Fibroblast of lung (primary cell): ENCODE data around the gene FAM90A26. TPM values are rescaled to one million over a fixed set of nuclear protein-coding genes. Genes with fewer than 3 reads are reported as not detected.
"Not testable (repeated sequence)": the region's sequence is repeated elsewhere in the genome, so short reads cannot be mapped to it uniquely, and the experiment has no call there.

ENCODE experiments used
- DNase-seq, 2 donors: peaks; one replicate each; pipeline versions ENCODE4 v3.0.0 to v3.0.0-alpha.2; 2010; ENCODE audit warnings: low read depth in 2 of 2
- H2AFZ ChIP-seq: 2 replicates; pipeline ENCODE4 v1.5.1; 2012; ENCODE audit warnings: low read length, control low read depth, inconsistent platforms
- H3K27ac ChIP-seq: 2 replicates; pipeline ENCODE4 v1.5.1; 2011; ENCODE audit warnings: low read length, control low read depth; ENCODE audit not compliant: insufficient read depth
- H3K27me3 ChIP-seq: 2 replicates; pipeline ENCODE4 v1.5.1; 2011; ENCODE audit warnings: mild to moderate bottlenecking, low read length; ENCODE audit not compliant: control insufficient read depth, insufficient read depth
- H3K36me3 ChIP-seq: 2 replicates; pipeline ENCODE4 v1.5.1; 2011; ENCODE audit warnings: low read length; ENCODE audit not compliant: control insufficient read depth, insufficient read depth
- H3K4me1 ChIP-seq: 2 replicates; pipeline ENCODE4 v1.5.1; 2011; ENCODE audit warnings: low read length; ENCODE audit not compliant: control insufficient read depth, insufficient read depth; ENCODE audit errors: extremely low read depth
- H3K4me2 ChIP-seq: 2 replicates; pipeline ENCODE4 v1.5.1; 2011; ENCODE audit warnings: low read length, control low read depth; ENCODE audit not compliant: insufficient read depth; ENCODE audit errors: extremely low read depth
- H3K4me3 ChIP-seq, 4 experiments: fragments of 200-600 bp in 1 of 4; sonication (generic) in 1 of 4; replicated peaks in 1 of 4; 2 replicates each; pipeline ENCODE4 v1.5.1; 2011 to 2016; ENCODE audit warnings: low read length in 4 of 4, low read depth in 3 of 4, mild to moderate bottlenecking in 3 of 4, control low read depth in 2 of 4, inconsistent platforms in 1 of 4, mixed read lengths in 1 of 4; ENCODE audit not compliant: insufficient read depth in 1 of 4; ENCODE audit errors: control extremely low read depth in 1 of 4
- H3K79me2 ChIP-seq: 2 replicates; pipeline ENCODE4 v1.5.1; 2012; ENCODE audit warnings: mild to moderate bottlenecking, low read length, inconsistent platforms; ENCODE audit not compliant: control insufficient read depth, insufficient read depth
- H3K9ac ChIP-seq: 2 replicates; pipeline ENCODE4 v1.5.1; 2011; ENCODE audit warnings: mild to moderate bottlenecking, low read length, control low read depth; ENCODE audit not compliant: insufficient read depth
- H3K9me3 ChIP-seq: 2 replicates; pipeline ENCODE4 v1.5.1; 2012; ENCODE audit warnings: low read depth, low read length; ENCODE audit not compliant: control insufficient read depth, insufficient read depth
- H4K20me1 ChIP-seq: 2 replicates; pipeline ENCODE4 v1.5.1; 2011; ENCODE audit warnings: low read length; ENCODE audit not compliant: control insufficient read depth, insufficient read depth; ENCODE audit errors: extremely low read depth
- polyA plus RNA-seq, 2 donors: library from polyadenylated mRNA; depleted of rRNA in 1 of 2; stranded (reverse) in 1 of 2; unstranded in 1 of 2; fragments of >200 nt; gene quantifications; 2 replicates each; pipeline ENCODE4 v1.2.1, GENCODE V29; 2011 to 2012; ENCODE audit warnings: missing spikeins in 1 of 2
- total RNA-seq: library from RNA; depleted of rRNA; stranded (reverse); fragments of >200 nt; gene quantifications from 2 replicates; pipeline ENCODE4 v1.2.1, GENCODE V29; 2014
- TF ChIP-seq, protein P1 (sequence below), 2 donors: IDR thresholded peaks in 1 of 2; conservative IDR thresholded peaks in 1 of 2; 1 replicate in 1 of 2; 2 replicates in 1 of 2; pipeline ENCODE4 v1.5.1; 2011 to 2012; ENCODE audit warnings: low read length in 2 of 2, control low read depth in 1 of 2, inconsistent platforms in 1 of 2, low read depth in 1 of 2, mild to moderate bottlenecking in 1 of 2

FAM90A26 gene
- total and polyA plus RNA-seq, 2 donors (not counting 1 experiment from before 2014, with no cell fraction given) = not detected

GRCh38 chr4:9148611-9149409 lies 21.4 kb upstream of the FAM90A26 start:
- H3K27ac ChIP-seq, H3K9me3 ChIP-seq, H2AFZ ChIP-seq, H3K4me3 ChIP-seq, H3K4me2 ChIP-seq, H3K27me3 ChIP-seq, H3K79me2 ChIP-seq, H3K36me3 ChIP-seq, H4K20me1 ChIP-seq, H3K4me1 ChIP-seq, H3K9ac ChIP-seq: not testable (repeated sequence)
- TF ChIP-seq, protein P1, sequence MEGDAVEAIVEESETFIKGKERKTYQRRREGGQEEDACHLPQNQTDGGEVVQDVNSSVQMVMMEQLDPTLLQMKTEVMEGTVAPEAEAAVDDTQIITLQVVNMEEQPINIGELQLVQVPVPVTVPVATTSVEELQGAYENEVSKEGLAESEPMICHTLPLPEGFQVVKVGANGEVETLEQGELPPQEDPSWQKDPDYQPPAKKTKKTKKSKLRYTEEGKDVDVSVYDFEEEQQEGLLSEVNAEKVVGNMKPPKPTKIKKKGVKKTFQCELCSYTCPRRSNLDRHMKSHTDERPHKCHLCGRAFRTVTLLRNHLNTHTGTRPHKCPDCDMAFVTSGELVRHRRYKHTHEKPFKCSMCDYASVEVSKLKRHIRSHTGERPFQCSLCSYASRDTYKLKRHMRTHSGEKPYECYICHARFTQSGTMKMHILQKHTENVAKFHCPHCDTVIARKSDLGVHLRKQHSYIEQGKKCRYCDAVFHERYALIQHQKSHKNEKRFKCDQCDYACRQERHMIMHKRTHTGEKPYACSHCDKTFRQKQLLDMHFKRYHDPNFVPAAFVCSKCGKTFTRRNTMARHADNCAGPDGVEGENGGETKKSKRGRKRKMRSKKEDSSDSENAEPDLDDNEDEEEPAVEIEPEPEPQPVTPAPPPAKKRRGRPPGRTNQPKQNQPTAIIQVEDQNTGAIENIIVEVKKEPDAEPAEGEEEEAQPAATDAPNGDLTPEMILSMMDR (conservative IDR thresholded peaks at IDR 0.05 in 1 of 2, IDR thresholded peaks at IDR 0.05 in 1 of 2; ENCODE audit: low read depth in 1 of 2, low read length in 2 of 2) = peak in 1 of 2 donors; percentile 35
- DNase-seq = peak; percentile 42 to 71

GRCh38 chr4:9151809-9152179 lies 18.4 kb upstream of the FAM90A26 start:
- not testable (repeated sequence) for H3K36me3 ChIP-seq, H3K79me2 ChIP-seq, H3K27me3 ChIP-seq, H3K4me1 ChIP-seq, H4K20me1 ChIP-seq, H3K9me3 ChIP-seq
- Histone ChIP-seq H3K4me3 (peak overlapping the region; percentile 48 to 92 (median 64)), H3K9ac (peak overlapping the region; percentile 50), H3K27ac (peak overlapping the region; percentile 75), H2AFZ (peak overlapping the region; percentile 30), H3K4me2 (peak overlapping the region; percentile 82)
- DNase-seq = peak; percentile 11 to 36

DNA sequence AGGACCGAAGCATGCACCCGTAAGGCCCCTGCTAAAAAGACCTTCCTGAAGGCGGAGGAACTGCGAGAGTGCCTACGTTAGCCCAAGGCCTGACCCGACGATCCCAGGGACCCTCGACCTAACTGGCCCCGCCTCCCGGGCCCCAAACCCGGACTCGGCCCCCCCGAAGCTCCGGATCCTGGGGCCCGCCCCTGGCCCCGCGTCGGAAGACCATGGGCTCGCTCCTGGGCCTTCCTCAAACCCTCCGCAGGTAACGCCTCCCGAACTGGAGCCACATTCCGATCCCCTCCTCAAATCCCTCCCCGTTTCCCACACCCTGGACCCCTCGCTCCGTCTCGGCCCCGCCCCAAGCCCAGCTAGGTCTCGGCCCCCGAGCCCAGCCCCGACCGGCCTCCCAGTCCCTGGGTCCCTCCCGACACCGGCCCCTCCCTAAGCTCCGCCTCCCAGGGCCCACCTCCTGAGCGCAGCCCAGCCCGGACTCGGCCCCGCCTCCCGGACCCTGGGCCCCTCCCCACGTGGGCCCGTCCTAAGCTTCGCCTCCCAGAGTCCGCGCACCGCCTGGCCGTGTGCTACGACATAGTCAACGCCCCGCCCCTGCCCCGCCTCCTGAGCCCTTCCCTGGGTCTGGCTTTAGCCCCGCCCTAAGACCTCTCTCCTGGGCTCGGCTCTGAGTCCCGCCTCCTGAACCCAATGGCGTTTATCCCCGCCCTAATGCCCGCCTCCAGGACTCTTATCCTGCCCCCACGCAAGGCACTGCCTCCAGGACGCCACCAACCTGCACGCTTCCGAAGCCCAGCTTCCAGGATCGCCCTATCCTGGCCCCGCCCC lies 17.8 kb upstream of the FAM90A26 start:
- Histone ChIP-seq H3K27ac (peak overlapping the region; percentile 75), H3K9ac (peak overlapping the region; percentile 78), H3K4me3 (peak overlapping the region; percentile 48 to 92 (median 64)), H2AFZ (peak overlapping the region; percentile 40)
- H4K20me1 ChIP-seq, H3K79me2 ChIP-seq, H3K4me2 ChIP-seq, H3K36me3 ChIP-seq, H3K4me1 ChIP-seq, H3K27me3 ChIP-seq, H3K9me3 ChIP-seq: not testable (repeated sequence)
- DNase-seq = peak; percentile 94 to 99

GRCh38 chr4:9153008-9153570 lies 17.1 kb upstream of the FAM90A26 start:
- Histone ChIP-seq H3K9ac (peak overlapping the region; percentile 92), H3K4me3 (peak overlapping the region; percentile 53 to 70 (median 64)), H3K4me2 (peak overlapping the region; percentile 72), H3K27ac (peak overlapping the region; percentile 95)
- H3K4me1 ChIP-seq, H3K9me3 ChIP-seq, H2AFZ ChIP-seq, H4K20me1 ChIP-seq, H3K36me3 ChIP-seq, H3K79me2 ChIP-seq, H3K27me3 ChIP-seq: not testable (repeated sequence)
- peak; percentile 98 to 100 for DNase-seq
